K562 (cell line): ENCODE data around the gene RERE.

ENCODE experiments used
- EP300 ChIP-seq: IDR thresholded peaks from 2 replicates; pipeline ENCODE4 v1.6.1; 2012; ENCODE audit warnings: low read length, improper control_type of control experiment
- KLF13 ChIP-seq: fragments of 450-650 bp; IDR thresholded peaks from 2 replicates; pipeline ENCODE4 v1.6.1; 2016; ENCODE audit warnings: missing genetic modification characterization, low read depth, mild to moderate bottlenecking, missing compliant biosample characterization, moderate library complexity, borderline replicate concordance
- TAF1 ChIP-seq: IDR thresholded peaks from 2 replicates; pipeline ENCODE4 v1.6.1; 2011; ENCODE audit warnings: mild to moderate bottlenecking, low read length, moderate library complexity; ENCODE audit not compliant: insufficient read depth, control insufficient read depth, severe bottlenecking; ENCODE audit errors: extremely low read depth
- ZNF766 ChIP-seq: fragments of 200-800 bp; sonication (Bioruptor generic); conservative IDR thresholded peaks from 2 replicates; pipeline ENCODE4 v1.6.1; 2016; ENCODE audit warnings: missing genetic modification characterization, missing compliant biosample characterization
- TF ChIP-seq, protein P1 (sequence below): fragments of 250-450 bp; sonication (Bioruptor Pico); IDR thresholded peaks from 2 replicates; pipeline ENCODE4 v1.8.0; 2022; ENCODE audit warnings: inconsistent platforms

DNA sequence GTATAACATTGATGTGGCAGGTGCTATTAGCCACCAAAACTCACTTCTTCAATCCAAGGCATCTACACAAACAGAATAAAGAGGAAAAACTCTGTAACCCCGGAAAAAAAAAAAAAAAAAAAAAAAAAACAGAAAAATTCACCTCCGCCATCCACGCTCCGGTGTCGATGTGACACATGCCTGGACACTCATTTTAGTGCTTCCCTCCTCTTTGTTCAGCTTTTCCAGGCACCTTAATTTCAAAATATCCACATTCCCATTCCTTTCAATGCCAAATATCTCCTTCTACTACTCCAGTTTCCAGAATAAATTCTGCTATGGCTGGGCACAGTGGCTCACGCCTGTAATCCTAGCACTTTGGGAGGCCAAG lies 5.8 kb upstream of the RERE start:
- TF ChIP-seq, protein P1, sequence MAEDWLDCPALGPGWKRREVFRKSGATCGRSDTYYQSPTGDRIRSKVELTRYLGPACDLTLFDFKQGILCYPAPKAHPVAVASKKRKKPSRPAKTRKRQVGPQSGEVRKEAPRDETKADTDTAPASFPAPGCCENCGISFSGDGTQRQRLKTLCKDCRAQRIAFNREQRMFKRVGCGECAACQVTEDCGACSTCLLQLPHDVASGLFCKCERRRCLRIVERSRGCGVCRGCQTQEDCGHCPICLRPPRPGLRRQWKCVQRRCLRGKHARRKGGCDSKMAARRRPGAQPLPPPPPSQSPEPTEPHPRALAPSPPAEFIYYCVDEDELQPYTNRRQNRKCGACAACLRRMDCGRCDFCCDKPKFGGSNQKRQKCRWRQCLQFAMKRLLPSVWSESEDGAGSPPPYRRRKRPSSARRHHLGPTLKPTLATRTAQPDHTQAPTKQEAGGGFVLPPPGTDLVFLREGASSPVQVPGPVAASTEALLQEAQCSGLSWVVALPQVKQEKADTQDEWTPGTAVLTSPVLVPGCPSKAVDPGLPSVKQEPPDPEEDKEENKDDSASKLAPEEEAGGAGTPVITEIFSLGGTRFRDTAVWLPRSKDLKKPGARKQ (CRISPR knock-in tag): no peak
- TF ChIP-seq EP300 (no peak), ZNF766 (no peak), TAF1 (no peak), KLF13 (no peak)
